Measurements from ENCODE around the gene MX1. TPM values are rescaled to one million over a fixed set of nuclear protein-coding genes. Genes with fewer than 3 reads are reported as not detected.

The MX1 gene
- total and polyA plus RNA-seq, 11 donors, result 6.2 to 53.9 (median 13.6) TPM

DNA sequence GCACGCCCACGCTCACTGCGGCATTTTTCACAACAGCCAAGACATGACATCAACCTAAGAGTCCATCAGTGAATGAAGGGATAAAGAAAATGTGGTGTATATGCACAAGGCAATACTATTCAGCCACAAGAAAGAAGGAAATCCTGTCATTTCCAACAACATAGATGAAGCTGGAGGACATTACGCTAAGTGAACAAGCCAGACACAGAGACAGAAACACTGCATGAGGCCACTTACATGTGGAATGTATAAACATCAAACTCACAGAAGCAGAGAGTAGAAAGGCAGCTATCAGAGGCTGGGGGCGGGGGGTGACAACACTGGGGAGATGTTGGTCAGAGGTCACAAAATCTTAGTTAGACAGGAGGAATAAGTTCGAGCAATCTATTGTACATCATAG lies 61.0 kb downstream of the MX1 start:
- 78 to 79% (median 79%) methylated on average over 6 of the region's 6 CpGs for whole genome bisulfite sequencing, 4 donors
- H3K36me3 ChIP-seq, result no peaks in the 10 kb centered on the region
- no peak overlapping the region for H3K4me3 ChIP-seq
- no peak for DNase-seq
- intact Hi-C loops (cut with DNase I), result no loop called here
- no peak overlapping the region for H3K27ac ChIP-seq
- ATAC-seq, result no peak
- H3K27me3 ChIP-seq, result peaks cover 0 to 14% (median 3%) of the 10 kb centered on the region in 9 donors
- no peaks in the 10 kb centered on the region for H3K9me3 ChIP-seq
- peaks cover 0 to 7% (median 0%) of the 10 kb centered on the region in 12 donors for H3K4me1 ChIP-seq
- TF ChIP-seq, protein P1, sequence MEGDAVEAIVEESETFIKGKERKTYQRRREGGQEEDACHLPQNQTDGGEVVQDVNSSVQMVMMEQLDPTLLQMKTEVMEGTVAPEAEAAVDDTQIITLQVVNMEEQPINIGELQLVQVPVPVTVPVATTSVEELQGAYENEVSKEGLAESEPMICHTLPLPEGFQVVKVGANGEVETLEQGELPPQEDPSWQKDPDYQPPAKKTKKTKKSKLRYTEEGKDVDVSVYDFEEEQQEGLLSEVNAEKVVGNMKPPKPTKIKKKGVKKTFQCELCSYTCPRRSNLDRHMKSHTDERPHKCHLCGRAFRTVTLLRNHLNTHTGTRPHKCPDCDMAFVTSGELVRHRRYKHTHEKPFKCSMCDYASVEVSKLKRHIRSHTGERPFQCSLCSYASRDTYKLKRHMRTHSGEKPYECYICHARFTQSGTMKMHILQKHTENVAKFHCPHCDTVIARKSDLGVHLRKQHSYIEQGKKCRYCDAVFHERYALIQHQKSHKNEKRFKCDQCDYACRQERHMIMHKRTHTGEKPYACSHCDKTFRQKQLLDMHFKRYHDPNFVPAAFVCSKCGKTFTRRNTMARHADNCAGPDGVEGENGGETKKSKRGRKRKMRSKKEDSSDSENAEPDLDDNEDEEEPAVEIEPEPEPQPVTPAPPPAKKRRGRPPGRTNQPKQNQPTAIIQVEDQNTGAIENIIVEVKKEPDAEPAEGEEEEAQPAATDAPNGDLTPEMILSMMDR (IDR thresholded peaks at IDR 0.05), result no peak
- no peak for TF ChIP-seq POLR2A (IDR thresholded peaks at IDR 0.05)

DNA sequence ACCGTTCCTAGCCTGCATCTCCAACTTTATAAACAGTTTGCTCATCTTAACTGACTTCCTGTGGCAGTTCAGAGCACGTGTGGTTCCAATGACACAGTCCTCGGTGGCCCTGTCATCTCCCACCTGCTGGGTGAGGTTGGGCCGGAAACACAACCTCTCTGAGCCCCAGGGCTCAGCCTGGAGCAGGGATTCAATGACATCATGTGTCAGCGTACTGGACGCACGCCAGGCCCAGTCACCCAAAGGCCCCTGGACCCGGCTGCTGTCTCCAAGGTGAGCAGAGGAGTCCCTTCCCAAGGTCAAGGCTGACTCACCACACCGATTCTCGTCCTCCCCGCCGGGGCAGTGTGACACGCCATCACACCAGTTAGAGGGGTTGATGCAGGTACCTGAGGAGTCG lies 62.0 kb downstream of the MX1 start:
- WGBS, 4 donors, result 79 to 89% (median 85%) methylated on average over 9 to 14 of the region's 14 CpGs
- DNase-seq, result no peak
- intact Hi-C loops (cut with DNase I), result no loop called here

DNA sequence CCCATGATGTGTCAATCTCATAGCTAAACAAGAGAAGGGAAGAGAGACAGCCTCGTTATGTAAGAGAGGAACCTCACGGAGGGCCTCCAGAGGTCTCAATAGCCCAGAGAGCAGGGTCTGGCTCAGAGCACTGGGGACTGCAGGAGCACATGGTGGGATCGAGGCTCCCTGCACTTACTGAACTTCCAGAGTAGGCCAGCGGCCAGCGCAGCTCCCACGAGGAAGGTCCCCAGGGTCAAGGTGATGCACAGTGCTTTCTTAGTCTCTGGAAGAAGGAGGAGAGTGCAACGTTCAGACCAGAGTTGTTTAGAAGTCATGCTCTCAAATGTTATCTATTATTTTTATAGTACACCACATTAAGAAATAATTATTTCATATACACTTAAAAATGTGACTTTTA lies 63.3 kb downstream of the MX1 start:
- Histone ChIP-seq H3K9me3 (no peaks in the 10 kb centered on the region), H3K4me3 (no peak overlapping the region), H3K36me3 (no peaks in the 10 kb centered on the region), H3K27ac (no peak overlapping the region), H3K4me1 (peaks cover 0 to 7% (median 0%) of the 10 kb centered on the region in 12 donors), H3K27me3 (peaks cover 0 to 19% (median 4%) of the 10 kb centered on the region in 9 donors)
- no peak for ATAC-seq
- no peak for TF ChIP-seq POLR2A (IDR thresholded peaks at IDR 0.05)
- TF ChIP-seq, protein P1 (IDR thresholded peaks at IDR 0.05), result no peak
- no peak for DNase-seq
- intact Hi-C loops (cut with DNase I), result no loop called here
- WGBS, 4 donors, result 56 to 74% (median 69%) methylated on average over 7 of the region's 7 CpGs

More for the DNA sequence above, 62.0 kb downstream of the MX1 start:
- TF ChIP-seq POLR2A (IDR thresholded peaks at IDR 0.05), result no peak
- TF ChIP-seq, protein P1 (IDR thresholded peaks at IDR 0.05), result no peak
- Histone ChIP-seq H3K9me3 (no peaks in the 10 kb centered on the region), H3K27ac (no peak overlapping the region), H3K36me3 (no peaks in the 10 kb centered on the region), H3K4me3 (no peak overlapping the region), H3K4me1 (peaks cover 0 to 7% (median 0%) of the 10 kb centered on the region in 12 donors), H3K27me3 (peaks cover 0 to 14% (median 4%) of the 10 kb centered on the region in 9 donors)
- ATAC-seq, result no peak

DNA sequence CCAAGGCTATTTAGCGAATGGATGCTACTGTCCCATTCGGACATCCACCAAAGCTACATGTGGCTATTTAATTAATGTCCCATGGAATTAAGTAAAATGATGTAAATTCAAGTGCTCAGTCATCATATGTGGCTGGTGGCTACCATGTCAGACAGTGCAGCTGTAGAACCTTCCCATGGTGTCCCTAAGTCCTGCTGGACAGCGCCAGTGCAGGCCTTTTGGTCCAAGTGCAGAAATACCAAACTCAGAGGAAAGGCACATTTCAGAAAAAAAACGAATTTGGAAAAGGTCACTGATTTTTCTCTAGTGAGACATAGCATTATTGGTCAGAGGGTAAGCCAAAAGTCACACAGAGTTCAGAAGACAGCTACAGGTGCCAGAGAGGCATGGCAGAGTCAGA lies 64.3 kb downstream of the MX1 start:
- H3K36me3 ChIP-seq, result no peaks in the 10 kb centered on the region
- DNase-seq (no peak), ATAC-seq (no peak)
- no peak overlapping the region for H3K27ac ChIP-seq
- H3K4me3 ChIP-seq, result no peak overlapping the region
- peaks cover 0 to 7% (median 0%) of the 10 kb centered on the region in 12 donors for H3K4me1 ChIP-seq
- H3K9me3 ChIP-seq, result no peaks in the 10 kb centered on the region
- no peak for TF ChIP-seq POLR2A (IDR thresholded peaks at IDR 0.05)
- TF ChIP-seq, protein P1 (IDR thresholded peaks at IDR 0.05), result no peak
- intact Hi-C loops (cut with DNase I), result no loop called here
- peaks cover 0 to 19% (median 4%) of the 10 kb centered on the region in 9 donors for H3K27me3 ChIP-seq
- 68 to 79% (median 73%) methylated on average over 4 of the region's 4 CpGs for WGBS, 4 donors
